Stomach (tissue), 9 donors: ENCODE results near the gene CLOCK. TPM values are rescaled to one million over a fixed set of nuclear protein-coding genes. Genes with fewer than 3 reads are reported as not detected.

Source experiments
- DNase-seq, 2 donors: peaks; one replicate each; pipeline versions ENCODE4 v3.0.0 to v3.0.0-alpha.2; 2013 to 2019
- H3K27ac ChIP-seq, 5 donors: fragments of 200-600 bp in 4 of 5; sonication (generic) in 4 of 5; one replicate each; pipeline ENCODE4 v1.5.1; 2013 to 2019; ENCODE audit warnings: mild to moderate bottlenecking in 1 of 5, moderate library complexity in 1 of 5
- H3K27me3 ChIP-seq, 3 donors: fragments of 200-600 bp; sonication (generic); one replicate each; pipeline ENCODE4 v1.5.1; 2017 to 2019; ENCODE audit warnings: mixed run types in 1 of 3
- H3K36me3 ChIP-seq, 4 donors: fragments of 200-600 bp; sonication (generic); 1 replicate in 3 of 4; 2 replicates in 1 of 4; pipeline ENCODE4 v1.5.1; 2016 to 2019
- H3K4me1 ChIP-seq, 4 donors: fragments of 200-600 bp; sonication (generic); one replicate each; pipeline ENCODE4 v1.5.1; 2016 to 2019
- H3K4me3 ChIP-seq, 4 donors: fragments of 200-600 bp; sonication (generic) in 3 of 4; one replicate each; pipeline ENCODE4 v1.5.1; 2016 to 2019; ENCODE audit warnings: mild to moderate bottlenecking in 1 of 4
- H3K9me3 ChIP-seq, 4 donors: fragments of 200-600 bp; sonication (generic); one replicate each; pipeline ENCODE4 v1.5.1; 2016 to 2019
- CTCF ChIP-seq, 7 experiments: fragments of 450-650 bp in 4 of 7; fragments of 200-600 bp in 3 of 7; sonication (generic) in 3 of 7; IDR thresholded peaks; one replicate each; pipeline ENCODE4 v1.5.1; 2016 to 2019; ENCODE audit warnings: antibody characterized with exemption in 7 of 7, control low read depth in 2 of 7, mild to moderate bottlenecking in 1 of 7
- EP300 ChIP-seq: sonication (generic); formaldehyde crosslinking; IDR thresholded peaks from one replicate; pipeline ENCODE4 v1.6.1; 2017; ENCODE audit warnings: antibody characterized with exemption
- POLR2A ChIP-seq, 4 donors: fragments of 450-650 bp; IDR thresholded peaks; one replicate each; pipeline ENCODE4 v1.6.1; 2016; ENCODE audit warnings: antibody characterized with exemption in 4 of 4, control low read depth in 2 of 4, mild to moderate bottlenecking in 1 of 4, moderate library complexity in 1 of 4
- POLR2AphosphoS5 ChIP-seq, 3 donors: sonication (generic); formaldehyde crosslinking; IDR thresholded peaks; one replicate each; pipeline ENCODE4 v1.6.1; 2016; ENCODE audit warnings: antibody characterized with exemption in 3 of 3
- WGBS, 5 donors: extraction: QIAGEN DNeasy Blood & Tissue Kit in 3 of 5; methylation state at CpG; one replicate each; pipeline versions ENCODE4 v1.1.5 to v1.1.7; 2013 to 2018; 5-methylcytosine and 5-hydroxymethylcytosine counted together
- intact Hi-C: fragments of 100-400 bp; cut with DNase I; formaldehyde crosslinking; loops from one replicate; pipeline ENCODE4 v1.15.1; 2023; ENCODE audit warnings: low total_unique reads
- polyA plus RNA-seq, 3 donors: library from polyadenylated mRNA; stranded (reverse); fragments of 200-250 nt; gene quantifications; one replicate each; pipeline ENCODE4 v1.2.3, GENCODE V29; 2013
- total RNA-seq, 5 donors: library from RNA; depleted of rRNA; stranded (reverse); fragments of >200 nt; gene quantifications; one replicate each; pipeline versions ENCODE4 v1.1.0 to v1.2.3, GENCODE V29; 2014 to 2016
- donor health status: healthy with polysubstance abuse.
- donor health status: Bipolar disorder and iron deficiency.
- donor health status: healthy.

CLOCK gene
- total and polyA plus RNA-seq, 8 donors = 3.2 to 123 (median 21.4) TPM

- intact Hi-C loops = no loop called here
- DNase-seq = no peak
- WGBS, 5 donors = 82 to 92% (median 85%) methylated on average over 4 of the region's 4 CpGs
- Histone ChIP-seq H3K4me3 (no peak overlapping the region), H3K27ac (no peak overlapping the region), H3K27me3 (no peaks in the 10 kb centered on the region), H3K9me3 (peaks cover 0 to 15% (median 0%) of the 10 kb centered on the region in 4 donors), H3K4me1 (no peaks in the 10 kb centered on the region), H3K36me3 (peaks cover 0 to 9% (median 0%) of the 10 kb centered on the region in 4 donors)
- TF ChIP-seq POLR2AphosphoS5 (IDR thresholded peaks at IDR 0.05) (no peak), POLR2A (IDR thresholded peaks at IDR 0.05) (no peak), CTCF (IDR thresholded peaks at IDR 0.05) (no peak), EP300 (no peak)
These were observed 16.5 kb downstream of the CLOCK start for GRCh38 chr4:55530167-55530566.

GRCh38 chr4:55528491-55528890, 18.2 kb downstream of the CLOCK start:
- DNase-seq = no peak
- H3K4me1 ChIP-seq = no peaks in the 10 kb centered on the region
- no peaks in the 10 kb centered on the region for H3K27me3 ChIP-seq
- intact Hi-C loops = no loop called here
- peaks cover 0 to 15% (median 0%) of the 10 kb centered on the region in 4 donors for H3K9me3 ChIP-seq
- TF ChIP-seq POLR2A (IDR thresholded peaks at IDR 0.05) (no peak), EP300 (no peak), POLR2AphosphoS5 (IDR thresholded peaks at IDR 0.05) (no peak), CTCF (IDR thresholded peaks at IDR 0.05) (no peak)
- H3K4me3 ChIP-seq = no peak overlapping the region
- H3K36me3 ChIP-seq = peaks cover 0 to 6% (median 0%) of the 10 kb centered on the region in 4 donors
- H3K27ac ChIP-seq = no peak overlapping the region
- WGBS, 5 donors = 89 to 96% (median 92%) methylated on average over 3 of the region's 3 CpGs

GRCh38 chr4:55524844-55525571, 21.7 kb downstream of the CLOCK start:
- Histone ChIP-seq H3K4me1 (no peaks in the 10 kb centered on the region), H3K27me3 (no peaks in the 10 kb centered on the region), H3K4me3 (no peak overlapping the region), H3K9me3 (peaks cover 0 to under 1% (median 0%) of the 10 kb centered on the region in 4 donors), H3K36me3 (no peaks in the 10 kb centered on the region), H3K27ac (no peak overlapping the region)
- DNase-seq = no peak
- intact Hi-C loops = no loop called here
- no peak for TF ChIP-seq POLR2AphosphoS5 (IDR thresholded peaks at IDR 0.05)
- WGBS, 5 donors = 79 to 97% (median 96%) methylated on average over 4 of the region's 4 CpGs

- H3K4me3 ChIP-seq = no peak overlapping the region
- H3K9me3 ChIP-seq = no peaks in the 10 kb centered on the region
- intact Hi-C loops = no loop called here
- no peak overlapping the region for H3K27ac ChIP-seq
- no peak for DNase-seq
- H3K4me1 ChIP-seq = no peaks in the 10 kb centered on the region
- no peaks in the 10 kb centered on the region for H3K27me3 ChIP-seq
- H3K36me3 ChIP-seq = no peaks in the 10 kb centered on the region
- TF ChIP-seq POLR2AphosphoS5 (IDR thresholded peaks at IDR 0.05) = no peak
- TF ChIP-seq CTCF (IDR thresholded peaks at IDR 0.05) = no peak
- no peak for TF ChIP-seq EP300
- no peak for TF ChIP-seq POLR2A (IDR thresholded peaks at IDR 0.05)
These were observed 28.3 kb downstream of the CLOCK start for GRCh38 chr4:55518442-55518841.

- Histone ChIP-seq H3K27ac (no peak overlapping the region), H3K36me3 (no peaks in the 10 kb centered on the region), H3K9me3 (no peaks in the 10 kb centered on the region), H3K4me3 (no peak overlapping the region), H3K4me1 (no peaks in the 10 kb centered on the region), H3K27me3 (no peaks in the 10 kb centered on the region)
- no peak for DNase-seq
- WGBS, 5 donors = 86 to 100% (median 92%) methylated on average over 2 of the region's 2 CpGs
- TF ChIP-seq EP300 = no peak
- no peak for TF ChIP-seq POLR2AphosphoS5 (IDR thresholded peaks at IDR 0.05)
- intact Hi-C loops = no loop called here
These were observed 29.0 kb downstream of the CLOCK start for GRCh38 chr4:55517526-55518229.
